Keratinocyte (primary cell): ENCODE results near the gene MVB12B.

Source experiments
- CTCF ChIP-seq, 3 experiments: IDR thresholded peaks in 1 of 3; conservative IDR thresholded peaks in 1 of 3; optimal IDR thresholded peaks in 1 of 3; 2 replicates in 2 of 3; 3 replicates in 1 of 3; pipeline versions ENCODE3 to v1.5.1; 2011; ENCODE audit warnings: low read length in 3 of 3, mild to moderate bottlenecking in 3 of 3, moderate library complexity in 2 of 3, control low read depth in 1 of 3, inconsistent platforms in 1 of 3; ENCODE audit not compliant: insufficient read depth in 2 of 3; ENCODE audit errors: extremely low read depth in 1 of 3
- EZH2 ChIP-seq: IDR thresholded peaks from one replicate; pipeline ENCODE4 v1.6.1; 2012; ENCODE audit warnings: inconsistent platforms, mild to moderate bottlenecking, low read length, moderate library complexity

- TF ChIP-seq CTCF (optimal IDR thresholded peaks at IDR 0.05 in 1 of 3, IDR thresholded peaks at IDR 0.05 in 1 of 3, conservative IDR thresholded peaks at IDR 0.05 in 1 of 3; ENCODE audit: extremely low read depth in 1 of 3, insufficient read depth in 2 of 3, low read length in 3 of 3) (no peak), EZH2 (no peak)
Measured at GRCh38 chr9:126491949-126492348, 165.3 kb downstream of the MVB12B start.
